HG02852 (cell line): ENCODE data around the gene URAD.
A peak's percentile ranks its signal among the peaks of the same experiment; 100 is the strongest.
"Not testable (repeated sequence)": the region's sequence is repeated elsewhere in the genome, so short reads cannot be mapped to it uniquely, and the experiment has no call there.

ENCODE experiments used
- ATAC-seq: cut with Tn5 transposase; IDR thresholded peaks from one replicate; pipeline ENCODE4 v1.9.1; 2021; ENCODE audit warnings: mild to moderate bottlenecking, moderate library complexity; ENCODE audit not compliant: unreplicated experiment

The URAD gene, protein sequence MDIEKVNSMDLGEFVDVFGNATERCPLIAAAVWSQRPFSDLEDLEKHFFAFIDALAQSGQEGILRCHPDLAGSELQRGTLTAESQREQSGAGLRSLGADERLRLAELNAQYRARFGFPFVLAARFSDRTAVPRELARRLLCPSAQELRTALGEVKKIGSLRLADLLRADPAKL

DNA sequence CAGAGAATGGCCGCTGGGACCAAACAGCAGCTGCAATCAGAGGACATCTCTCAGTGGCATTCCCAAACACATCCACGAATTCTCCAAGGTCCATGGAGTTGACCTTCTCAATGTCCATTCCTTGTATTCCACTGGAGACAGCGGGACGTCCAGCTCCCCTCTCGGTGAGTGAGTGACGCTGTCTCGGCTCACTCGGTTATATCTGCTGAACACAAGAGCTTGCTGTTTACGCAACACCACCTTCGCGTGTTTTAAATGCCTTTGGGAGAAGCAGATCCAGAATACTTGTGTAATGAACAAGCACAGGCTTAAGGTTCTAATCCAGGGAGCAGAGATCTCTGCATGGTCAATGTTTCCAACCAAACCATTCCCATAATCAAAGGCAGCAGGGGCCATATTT, at the start of gene URAD:
TSS of gene URAD (minus strand) at position 174 of the 400 bp plus-strand sequence. CDS start at position 118, 56 bp downstream.
- no peak for ATAC-seq

DNA sequence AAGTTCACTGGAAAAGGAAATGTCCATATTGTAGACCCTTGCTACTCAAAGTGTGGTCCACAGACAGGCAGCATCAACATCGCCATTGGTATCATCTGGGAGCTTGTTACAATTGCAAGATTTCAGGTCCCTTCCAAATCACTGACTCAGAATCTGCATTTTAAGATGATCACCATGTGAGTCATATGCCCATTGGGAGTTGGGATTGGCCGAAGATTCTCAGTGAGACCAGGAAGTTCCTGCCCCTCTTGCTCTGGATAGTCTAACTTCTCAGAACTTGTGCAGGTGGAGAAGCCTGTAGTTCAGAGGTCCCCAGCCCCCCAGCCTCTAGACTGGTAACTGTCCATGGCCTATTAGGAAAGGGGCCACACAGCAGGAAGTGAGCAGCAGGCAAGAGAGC, 48.9 kb upstream of the URAD start:
- no peak for ATAC-seq

DNA sequence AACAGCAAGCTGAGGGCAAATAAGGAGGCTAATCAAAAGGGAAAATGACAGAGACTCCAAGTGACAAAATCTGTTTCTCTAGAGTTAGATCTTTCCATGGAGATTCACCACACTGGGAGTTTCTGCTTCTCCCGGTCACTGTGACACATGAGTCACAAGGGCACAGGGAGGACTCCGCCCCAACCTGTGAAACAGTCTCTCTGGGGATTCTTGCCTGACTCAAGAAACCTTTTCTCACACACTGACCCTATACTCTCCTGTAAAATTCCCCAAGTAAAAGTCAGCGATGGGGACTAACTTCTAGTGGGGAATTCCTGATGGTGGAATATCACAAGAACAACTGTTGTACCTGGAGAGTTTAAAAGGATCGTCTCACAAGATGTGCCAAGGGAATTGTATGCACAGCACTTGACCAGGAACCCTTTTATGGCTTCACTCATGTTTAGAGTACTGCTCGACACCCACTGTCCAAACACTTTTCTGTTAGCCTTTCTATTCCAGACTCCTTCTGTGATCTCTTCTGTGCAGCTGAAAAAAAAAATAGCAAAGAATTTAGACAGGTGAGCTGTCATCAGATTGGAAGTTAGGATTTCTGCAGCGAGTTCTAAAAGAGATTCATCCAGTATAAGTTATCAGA, 46.8 kb upstream of the URAD start:
- ATAC-seq = no peak

DNA sequence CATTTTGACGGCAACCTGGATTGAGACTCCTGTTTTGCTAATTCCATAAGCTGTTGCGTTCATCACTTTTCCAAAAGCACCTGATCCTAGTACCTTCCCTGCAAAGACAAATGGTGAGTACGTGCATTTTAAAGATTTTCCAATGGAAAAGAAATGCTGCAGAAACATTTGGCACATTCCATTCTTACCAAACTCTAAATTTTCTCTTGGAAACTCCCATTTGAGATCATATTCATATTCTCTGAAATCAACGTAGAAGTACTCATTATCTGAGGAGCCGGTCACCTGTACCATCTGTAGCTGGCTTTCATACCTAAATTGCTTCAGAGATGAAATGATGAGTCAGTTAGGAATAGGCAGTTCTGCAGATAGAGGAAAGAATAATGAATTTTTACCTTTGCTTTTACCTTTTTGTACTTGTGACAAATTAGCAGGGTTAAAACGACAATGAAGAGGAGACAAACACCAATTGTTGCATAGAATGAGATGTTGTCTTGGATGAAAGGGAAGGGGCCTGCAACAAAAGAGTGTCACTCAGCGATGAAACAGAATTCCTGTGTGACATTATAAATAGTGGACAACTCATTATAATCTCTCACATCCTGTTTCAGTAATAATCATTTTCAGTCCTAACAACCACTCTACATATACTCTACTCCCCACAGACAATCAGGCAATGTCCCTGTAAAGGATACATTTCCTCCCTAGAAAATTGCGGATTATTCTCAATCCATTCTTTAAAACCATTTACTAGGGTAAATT, 45.6 kb upstream of the URAD start:
- ATAC-seq = no peak

DNA sequence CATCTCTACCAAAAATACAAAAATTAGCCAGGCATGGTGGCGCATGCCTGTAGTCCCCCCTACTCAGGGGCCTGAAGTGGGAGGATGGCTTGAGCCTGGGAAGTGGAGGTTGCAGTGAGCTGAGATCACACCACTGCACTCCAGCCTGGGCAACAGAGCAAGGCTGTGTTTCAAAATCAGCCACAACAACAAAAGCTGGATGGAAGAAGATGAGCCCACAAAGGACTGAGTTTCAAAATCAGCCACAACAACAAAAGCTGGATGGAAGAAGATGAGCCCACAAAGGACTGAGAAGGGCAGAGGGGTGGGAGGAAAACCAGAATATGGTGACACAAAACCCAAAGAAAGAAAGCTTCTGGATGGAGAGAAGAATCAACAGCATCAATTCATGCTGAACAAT, 43.9 kb upstream of the URAD start:
- not testable (repeated sequence) for ATAC-seq

DNA sequence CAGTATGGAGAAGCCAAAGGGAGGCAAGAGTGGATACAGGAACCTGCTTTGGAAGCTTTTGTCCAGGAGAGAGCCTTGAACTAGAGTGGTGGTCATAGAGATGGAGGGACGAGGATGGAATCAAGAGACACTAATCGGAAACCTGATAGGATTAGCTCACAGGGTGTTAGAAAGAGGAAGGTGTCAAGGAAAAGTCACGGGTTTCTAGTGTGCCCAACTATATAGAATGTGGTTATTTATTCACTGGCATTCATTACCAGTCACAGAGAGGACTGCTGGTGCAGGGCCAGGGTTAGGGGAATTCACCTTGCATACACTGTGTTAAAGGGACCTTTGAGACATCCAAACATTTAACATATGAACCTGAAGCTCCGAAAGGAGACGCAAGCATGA, 43.4 kb upstream of the URAD start:
- no peak for ATAC-seq

GRCh38 chr13:28031220-28031895, 42.9 kb upstream of the URAD start:
- peak; percentile 58 for ATAC-seq

GRCh38 chr13:28027607-28028364, 39.3 kb upstream of the URAD start:
- no peak for ATAC-seq

GRCh38 chr13:28027071-28027470, 38.6 kb upstream of the URAD start:
- ATAC-seq = no peak

- ATAC-seq = no peak
Observed at GRCh38 chr13:28026508-28026907, 38.0 kb upstream of the URAD start.

DNA sequence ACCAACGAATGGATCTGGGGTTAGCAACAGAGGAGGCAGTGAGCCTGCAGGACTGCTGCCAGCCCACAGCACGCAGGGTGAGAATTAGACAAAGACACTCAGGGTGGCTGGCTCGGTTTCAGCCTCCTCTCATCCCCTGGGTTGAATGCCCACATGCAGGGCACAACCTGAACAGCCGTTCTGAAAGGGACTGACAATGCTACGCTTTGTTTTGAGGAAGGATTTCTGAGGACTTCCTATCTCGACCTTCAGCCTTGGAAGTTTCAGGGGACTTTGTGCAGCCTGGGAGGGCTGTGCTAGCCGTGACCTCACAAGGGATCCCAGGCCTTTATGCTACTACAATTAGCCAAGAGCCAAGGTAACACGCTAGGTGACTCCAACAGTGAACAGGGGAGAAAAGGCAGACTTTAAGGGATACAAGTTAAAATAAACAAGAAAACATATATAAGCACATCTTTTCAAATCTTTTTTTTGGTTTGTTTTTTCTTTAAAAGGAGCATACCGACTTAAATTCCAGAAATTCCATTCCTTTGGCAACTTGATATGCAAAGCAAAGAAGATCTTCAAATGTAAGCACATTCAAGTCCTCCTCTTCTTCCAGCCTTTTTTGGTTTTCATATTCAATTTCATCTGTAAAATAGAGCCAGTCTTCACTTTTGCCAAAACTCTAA, 34.5 kb upstream of the URAD start:
- no peak for ATAC-seq

- no peak for ATAC-seq
Observed at GRCh38 chr13:28014301-28014700, 25.8 kb upstream of the URAD start.

DNA sequence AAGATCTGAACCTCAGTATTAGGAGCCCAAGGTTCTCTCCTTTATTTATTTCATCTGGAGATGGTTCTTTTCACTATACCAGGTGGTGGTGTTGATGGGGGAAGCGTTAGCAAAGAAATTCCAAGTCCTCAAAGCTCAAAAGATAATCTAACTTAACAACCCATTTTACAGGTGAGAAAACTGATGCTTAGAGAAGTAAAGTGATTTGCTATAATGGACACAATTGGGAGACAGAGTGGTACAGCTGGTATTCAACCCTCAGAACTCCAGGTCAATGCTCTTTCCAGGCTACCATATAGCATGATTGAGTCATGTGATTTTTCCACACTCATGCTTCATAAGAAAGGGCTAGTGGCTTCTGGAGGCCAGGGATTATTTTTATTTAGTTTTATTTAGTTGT, 25.0 kb upstream of the URAD start:
- no peak for ATAC-seq

GRCh38 chr13:28012896-28013295, 24.4 kb upstream of the URAD start:
- peak; percentile 94 for ATAC-seq

GRCh38 chr13:28012383-28012782, 23.9 kb upstream of the URAD start:
- ATAC-seq = peak; percentile 4

- no peak for ATAC-seq
Observed at GRCh38 chr13:28010046-28010445, 21.6 kb upstream of the URAD start.

DNA sequence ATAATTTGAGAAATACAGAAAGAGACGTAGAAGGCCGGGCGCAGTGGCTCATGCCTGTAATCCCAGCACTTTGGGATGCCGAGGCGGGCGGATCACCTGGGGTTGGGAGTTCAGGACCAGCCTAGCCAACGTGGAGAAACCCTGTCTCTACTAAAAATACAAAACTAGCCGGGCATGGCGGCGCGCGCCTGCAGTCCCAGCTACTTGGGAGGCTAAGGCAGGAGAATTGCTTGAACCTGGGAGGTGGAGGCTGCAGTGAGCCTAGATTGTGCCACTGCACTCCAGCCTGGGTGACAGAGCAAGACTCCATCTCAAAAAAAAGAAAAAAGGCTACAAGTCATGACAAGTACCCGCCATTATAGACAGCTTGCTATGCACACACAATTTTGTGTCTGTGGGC, 16.5 kb upstream of the URAD start:
- ATAC-seq = not testable (repeated sequence)

DNA sequence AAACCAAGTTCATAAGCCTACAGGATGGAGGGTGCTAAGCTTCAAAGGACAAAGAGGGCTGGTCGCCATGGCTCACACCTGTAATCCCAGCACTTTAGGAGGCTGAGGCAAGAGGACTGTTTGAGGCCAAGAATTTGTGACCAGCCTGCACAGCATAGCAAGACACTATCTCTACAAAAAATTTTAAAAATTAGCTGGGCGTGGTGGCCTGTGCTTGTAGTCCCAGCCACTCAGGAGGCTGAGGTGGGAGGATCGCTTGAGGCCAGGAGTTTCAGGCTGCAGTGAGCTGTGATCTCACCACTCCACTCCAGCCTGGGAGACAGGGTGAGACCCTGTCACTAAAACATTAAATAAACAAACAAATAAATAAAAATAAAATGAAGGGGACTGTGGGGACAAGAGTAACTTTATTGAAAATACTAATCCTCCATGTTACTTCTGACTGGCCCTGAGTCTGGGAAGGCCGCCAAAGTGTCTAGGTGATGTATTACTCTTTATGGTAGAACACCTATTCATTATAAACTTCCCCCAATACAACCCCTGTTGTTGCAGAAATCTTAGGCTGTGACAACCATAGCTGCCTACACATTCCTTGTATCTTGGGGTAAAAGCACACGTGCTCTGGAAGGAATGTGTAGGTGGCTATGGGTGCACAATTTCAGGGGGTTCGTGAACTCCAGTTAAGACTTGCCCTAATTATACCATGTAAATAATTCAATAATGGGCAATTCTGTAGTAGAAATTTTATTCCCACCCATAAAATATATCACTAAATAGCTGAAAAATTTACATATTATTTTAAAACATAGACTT, 14.6 kb upstream of the URAD start:
- ATAC-seq = no peak

DNA sequence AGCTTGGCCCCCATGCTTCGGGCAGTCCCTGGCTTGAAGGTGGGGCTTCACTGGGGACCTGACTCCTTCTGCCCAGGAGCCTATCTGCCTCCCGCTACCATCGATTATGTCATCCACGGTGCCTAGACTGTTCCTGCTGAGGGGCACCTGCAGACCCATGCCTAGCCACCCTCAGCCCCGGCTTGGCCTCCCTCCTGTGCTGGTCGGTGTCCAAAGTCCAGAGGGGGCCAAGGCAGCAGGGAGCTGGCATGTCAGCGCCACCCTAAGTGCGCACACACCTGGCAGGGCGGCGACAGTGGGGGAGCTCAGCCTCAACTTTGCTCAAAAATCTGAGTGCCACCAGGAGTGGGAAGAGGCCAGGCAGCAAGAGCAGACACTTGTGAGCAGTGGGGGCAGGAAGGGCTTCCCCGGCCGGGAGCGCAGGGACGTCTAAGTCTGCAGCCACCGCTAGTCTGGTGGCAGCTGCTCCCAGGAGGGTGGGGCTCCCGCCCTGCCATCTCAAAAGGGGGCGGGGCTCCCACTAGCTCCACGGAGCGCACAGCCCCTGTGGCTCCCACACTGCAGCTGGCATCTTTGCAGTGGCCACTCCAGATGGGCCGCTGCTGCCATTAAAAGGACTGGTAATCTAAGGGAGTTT, 13.5 kb upstream of the URAD start:
- no peak for ATAC-seq
